Measurements from ENCODE around the gene PIK3CA. TPM values are rescaled to one million over a fixed set of nuclear protein-coding genes. Genes with fewer than 3 reads are reported as not detected.

The PIK3CA gene
- total RNA-seq, 1 experiment from 2014 or later, result 12.0 TPM

- Histone ChIP-seq H3T11ph (ENCODE audit: low read length) (no peak overlapping the region), H3K4me1 (ENCODE audit: insufficient read depth, low read length) (no peaks in the 10 kb centered on the region), H4K20me1 (ENCODE audit: control insufficient read depth, insufficient read depth, insufficient read length) (no peaks in the 10 kb centered on the region), H3K23ac (ENCODE audit: insufficient read length, low read depth, low read length) (no peak overlapping the region), H3K9me3 (ENCODE audit: control insufficient read depth, low read depth, low read length) (no peaks in the 10 kb centered on the region), H3K27me3 (ENCODE audit: insufficient read depth, low read length) (no peaks in the 10 kb centered on the region), H4K91ac (ENCODE audit: insufficient read length, low read depth, low read length) (no peak overlapping the region), H4K5ac (ENCODE audit: insufficient read length, low read depth, low read length) (no peak overlapping the region), H2AK5ac (ENCODE audit: insufficient read length, low read length) (no peak overlapping the region), H2BK120ac (ENCODE audit: low read depth, low read length, poor library complexity, severe bottlenecking) (no peak overlapping the region), H3K27ac (ENCODE audit: insufficient read length, low read depth, low read length) (no peak overlapping the region), H2BK5ac (ENCODE audit: insufficient read length, low read length) (no peak overlapping the region), H3K56ac (ENCODE audit: insufficient read length, low read depth, low read length) (no peak overlapping the region), H3K18ac (ENCODE audit: insufficient read length, low read depth, low read length) (no peak overlapping the region), H3K4me2 (ENCODE audit: insufficient read depth, insufficient read length, low read length) (no peak overlapping the region), H2BK15ac (ENCODE audit: low read depth, low read length) (no peak overlapping the region), H3K14ac (ENCODE audit: insufficient read depth, low read length) (no peak overlapping the region), H2BK12ac (ENCODE audit: insufficient read length, low read depth, low read length) (no peak overlapping the region), H3K4ac (ENCODE audit: low read depth, low read length) (no peak overlapping the region), H2AFZ (ENCODE audit: low read length) (no peak overlapping the region), H4K8ac (replicated peaks; ENCODE audit: insufficient read length, low read depth, low read length) (no peak overlapping the region), H3K79me1 (ENCODE audit: insufficient read depth, low read depth, low read length, poor library complexity, severe bottlenecking) (no peaks in the 10 kb centered on the region), H3K79me2 (ENCODE audit: insufficient read depth, low read length) (no peaks in the 10 kb centered on the region), H3K23me2 (ENCODE audit: insufficient read length, low read depth, low read length, poor library complexity, severe bottlenecking) (no peaks in the 10 kb centered on the region), H3K9ac (ENCODE audit: extremely low read depth, insufficient read length, low read length) (no peak overlapping the region), H2BK20ac (ENCODE audit: low read depth, low read length, poor library complexity, severe bottlenecking) (no peak overlapping the region)
- TF ChIP-seq CTCF (conservative IDR thresholded peaks at IDR 0.05), result no peak
- WGBS (ENCODE audit: extremely low coverage, insufficient read length, low lambda C conversion rate), result no CpG with 5 or more reads among the region's 4 CpGs
- H3K36me3 Mint-ChIP-seq (ENCODE audit: insufficient read depth in 1 of 3, low read depth in 3 of 3), result no peaks in the 10 kb centered on the region
- H3K27me3 Mint-ChIP-seq (ENCODE audit: low read depth), result no peaks in the 10 kb centered on the region
- H3K4me3 Mint-ChIP-seq, result no peak overlapping the region
- H3K9me3 Mint-ChIP-seq, result peaks cover 4% of the 10 kb centered on the region in 2 experiments; a peak in 2 of 5 replicates
- no peak for DNase-seq
- no peak overlapping the region for H3K27ac Mint-ChIP-seq
- H3K4me1 Mint-ChIP-seq, result peaks cover 5 to 6% of the 10 kb centered on the region in 2 experiments
Observed at GRCh38 chr3:179141890-179142289, 6.3 kb upstream of the PIK3CA start.

Data from H9 (cell line).